Measurements from ENCODE around the gene NPIPA1. TPM values are rescaled to one million over a fixed set of nuclear protein-coding genes. Genes with fewer than 3 reads are reported as not detected.
"Not testable (repeated sequence)": the region's sequence is repeated elsewhere in the genome, so short reads cannot be mapped to it uniquely, and the experiment has no call there.

Gene NPIPA1
- total RNA-seq, 1 donor from 2014 or later = 103 TPM

DNA sequence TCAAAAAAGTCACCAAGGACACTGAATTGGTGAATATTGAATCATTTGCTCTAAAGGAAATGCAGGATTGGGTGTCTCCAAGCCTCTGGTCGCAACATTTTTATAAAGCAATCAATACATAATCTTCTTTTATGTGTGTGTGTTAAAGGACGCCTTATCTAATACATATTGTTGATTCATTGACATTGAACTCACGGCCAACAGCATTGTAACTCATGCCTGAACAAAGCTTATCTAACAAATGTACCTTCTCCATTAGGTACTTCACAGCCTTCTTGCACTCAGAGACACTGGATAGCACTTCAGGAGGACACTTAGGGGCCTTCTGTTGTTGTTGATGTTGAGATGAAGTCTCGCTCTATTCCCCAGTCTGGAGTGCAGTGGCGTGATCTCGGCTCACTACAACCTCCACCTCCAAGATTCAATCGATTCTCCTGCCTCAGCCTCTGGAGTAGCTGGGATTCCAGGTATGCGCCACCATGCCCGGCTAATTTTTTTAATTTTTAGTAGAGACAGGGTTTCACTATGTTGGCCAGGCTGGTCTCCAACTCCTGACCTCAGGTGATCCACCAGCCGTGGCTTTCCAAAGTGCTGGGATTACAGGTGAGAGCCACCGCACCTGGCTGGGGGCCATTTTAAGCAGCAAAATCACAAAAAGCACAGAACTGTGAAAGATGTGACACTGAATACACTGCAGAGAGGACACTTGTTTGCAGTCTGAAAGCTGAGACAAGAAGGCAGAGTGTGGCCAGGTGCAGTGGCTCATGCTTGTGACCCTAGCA, 24.4 kb downstream of the NPIPA1 start:
- H3K27me3 Mint-ChIP-seq (ENCODE audit: unreplicated experiment) = peaks cover 3% of the 10 kb centered on the region
- H3K4me1 Mint-ChIP-seq (ENCODE audit: unreplicated experiment) = peaks cover 12% of the 10 kb centered on the region
- H3K9me3 Mint-ChIP-seq (ENCODE audit: unreplicated experiment) = no peaks in the 10 kb centered on the region
- no peak for DNase-seq (ENCODE audit: low spot score)
- TF ChIP-seq, protein P1, sequence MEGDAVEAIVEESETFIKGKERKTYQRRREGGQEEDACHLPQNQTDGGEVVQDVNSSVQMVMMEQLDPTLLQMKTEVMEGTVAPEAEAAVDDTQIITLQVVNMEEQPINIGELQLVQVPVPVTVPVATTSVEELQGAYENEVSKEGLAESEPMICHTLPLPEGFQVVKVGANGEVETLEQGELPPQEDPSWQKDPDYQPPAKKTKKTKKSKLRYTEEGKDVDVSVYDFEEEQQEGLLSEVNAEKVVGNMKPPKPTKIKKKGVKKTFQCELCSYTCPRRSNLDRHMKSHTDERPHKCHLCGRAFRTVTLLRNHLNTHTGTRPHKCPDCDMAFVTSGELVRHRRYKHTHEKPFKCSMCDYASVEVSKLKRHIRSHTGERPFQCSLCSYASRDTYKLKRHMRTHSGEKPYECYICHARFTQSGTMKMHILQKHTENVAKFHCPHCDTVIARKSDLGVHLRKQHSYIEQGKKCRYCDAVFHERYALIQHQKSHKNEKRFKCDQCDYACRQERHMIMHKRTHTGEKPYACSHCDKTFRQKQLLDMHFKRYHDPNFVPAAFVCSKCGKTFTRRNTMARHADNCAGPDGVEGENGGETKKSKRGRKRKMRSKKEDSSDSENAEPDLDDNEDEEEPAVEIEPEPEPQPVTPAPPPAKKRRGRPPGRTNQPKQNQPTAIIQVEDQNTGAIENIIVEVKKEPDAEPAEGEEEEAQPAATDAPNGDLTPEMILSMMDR (IDR thresholded peaks at IDR 0.05; ENCODE audit: unreplicated experiment) = no peak
- H3K27ac Mint-ChIP-seq (ENCODE audit: unreplicated experiment) = no peak overlapping the region
- no peak overlapping the region for H3K4me3 Mint-ChIP-seq (ENCODE audit: unreplicated experiment)
- no peaks in the 10 kb centered on the region for H3K36me3 Mint-ChIP-seq (ENCODE audit: low read depth, unreplicated experiment)

DNA sequence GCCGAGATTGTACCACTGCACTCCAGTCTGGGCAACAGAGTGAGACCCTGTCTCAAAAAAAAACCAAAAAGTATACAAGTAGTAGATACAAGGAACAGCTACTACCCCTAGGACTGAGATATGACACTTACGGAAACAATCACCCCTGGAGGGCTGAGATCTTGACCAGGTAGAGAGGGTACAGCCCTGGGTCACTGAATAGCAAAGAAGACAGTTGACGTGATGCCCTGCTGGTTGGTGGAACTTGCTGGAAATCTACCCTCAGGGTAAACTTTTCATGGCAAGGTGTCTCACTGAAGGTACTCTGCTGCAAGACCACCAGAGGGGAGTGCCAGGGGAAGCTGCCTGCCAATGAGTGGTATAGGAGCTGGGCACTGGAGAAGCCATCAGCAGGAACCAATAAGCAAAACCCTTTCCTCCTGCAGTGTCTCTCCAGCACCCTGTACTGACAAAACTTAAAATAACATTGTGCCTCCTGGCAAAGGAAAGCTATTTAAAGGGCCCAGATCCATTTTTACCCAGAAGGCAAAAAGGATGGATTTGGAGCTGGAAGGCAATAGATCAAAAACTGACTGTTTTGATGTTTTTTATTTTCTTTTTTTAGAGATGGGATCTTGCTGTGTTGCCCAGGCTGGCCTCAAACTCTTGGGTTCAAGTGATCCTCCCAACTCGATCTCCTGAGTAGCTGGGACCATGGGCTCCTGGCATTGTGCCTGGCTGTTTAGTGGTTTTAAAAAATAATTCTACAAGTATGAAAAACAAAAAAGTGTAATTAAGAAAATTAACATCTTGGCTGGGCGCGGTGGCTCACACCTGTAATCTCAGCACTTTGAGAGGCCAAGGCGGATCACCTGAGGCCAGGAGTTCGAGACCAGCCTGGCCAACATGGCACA, 26.3 kb downstream of the NPIPA1 start:
- TF ChIP-seq, protein P1 (IDR thresholded peaks at IDR 0.05; ENCODE audit: unreplicated experiment) = no peak
- H3K36me3 Mint-ChIP-seq (ENCODE audit: low read depth, unreplicated experiment) = no peaks in the 10 kb centered on the region
- no peak overlapping the region for H3K4me3 Mint-ChIP-seq (ENCODE audit: unreplicated experiment)
- peaks cover 12% of the 10 kb centered on the region for H3K4me1 Mint-ChIP-seq (ENCODE audit: unreplicated experiment)
- H3K9me3 Mint-ChIP-seq (ENCODE audit: unreplicated experiment) = no peaks in the 10 kb centered on the region
- peaks cover 3% of the 10 kb centered on the region for H3K27me3 Mint-ChIP-seq (ENCODE audit: unreplicated experiment)
- H3K27ac Mint-ChIP-seq (ENCODE audit: unreplicated experiment) = no peak overlapping the region
- no peak for DNase-seq (ENCODE audit: low spot score)

DNA sequence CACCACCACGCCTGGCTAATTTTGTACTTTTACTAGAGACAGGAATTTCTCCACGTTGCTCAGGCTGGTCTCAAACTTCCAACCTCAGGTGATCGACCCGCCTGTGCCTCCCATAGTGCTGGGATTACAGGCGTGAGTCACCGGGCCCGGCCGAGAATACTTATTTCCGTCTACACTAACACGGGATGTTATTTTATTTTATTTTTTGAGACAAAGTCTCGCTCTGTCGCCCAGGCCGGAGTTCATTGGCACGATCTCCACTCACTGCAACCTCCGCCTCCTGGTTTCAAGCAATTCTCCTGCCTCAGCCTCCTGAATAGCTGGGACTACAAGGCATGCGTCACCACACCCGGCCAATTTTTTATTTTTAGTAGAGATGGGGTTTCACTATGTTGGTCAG, 28.1 kb downstream of the NPIPA1 start:
- peaks cover 1% of the 10 kb centered on the region for H3K27me3 Mint-ChIP-seq (ENCODE audit: unreplicated experiment)
- no peaks in the 10 kb centered on the region for H3K36me3 Mint-ChIP-seq (ENCODE audit: low read depth, unreplicated experiment)
- no peak overlapping the region for H3K27ac Mint-ChIP-seq (ENCODE audit: unreplicated experiment)
- H3K4me1 Mint-ChIP-seq (ENCODE audit: unreplicated experiment) = peaks cover 7% of the 10 kb centered on the region
- no peaks in the 10 kb centered on the region for H3K9me3 Mint-ChIP-seq (ENCODE audit: unreplicated experiment)
- no peak for DNase-seq (ENCODE audit: low spot score)
- no peak overlapping the region for H3K4me3 Mint-ChIP-seq (ENCODE audit: unreplicated experiment)
- TF ChIP-seq, protein P1 (IDR thresholded peaks at IDR 0.05; ENCODE audit: unreplicated experiment) = no peak

DNA sequence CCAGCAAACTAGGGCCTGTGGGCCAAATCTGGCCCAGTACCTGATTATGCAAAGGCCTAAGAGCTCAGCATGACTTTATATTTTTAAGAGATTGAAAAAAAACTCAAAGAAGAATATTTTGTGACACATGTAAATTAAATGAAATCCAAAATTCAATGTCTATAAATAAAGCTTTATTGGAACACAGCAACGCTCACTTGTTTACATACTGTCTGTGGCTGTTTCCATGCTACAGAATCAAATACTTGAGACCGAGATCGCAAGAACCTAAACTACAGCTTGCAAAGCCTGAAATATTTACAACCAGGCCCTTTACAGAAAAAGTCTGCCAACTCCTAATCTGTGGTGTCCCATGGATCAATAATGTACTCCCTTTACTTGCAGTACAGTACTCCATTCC, 32.6 kb downstream of the NPIPA1 start:
- DNase-seq (ENCODE audit: low spot score); H3K36me3 Mint-ChIP-seq (ENCODE audit: low read depth, unreplicated experiment); H3K4me3 Mint-ChIP-seq (ENCODE audit: unreplicated experiment); H3K27ac Mint-ChIP-seq (ENCODE audit: unreplicated experiment); H3K4me1 Mint-ChIP-seq (ENCODE audit: unreplicated experiment); H3K27me3 Mint-ChIP-seq (ENCODE audit: unreplicated experiment); H3K9me3 Mint-ChIP-seq (ENCODE audit: unreplicated experiment): not testable (repeated sequence)

DNA sequence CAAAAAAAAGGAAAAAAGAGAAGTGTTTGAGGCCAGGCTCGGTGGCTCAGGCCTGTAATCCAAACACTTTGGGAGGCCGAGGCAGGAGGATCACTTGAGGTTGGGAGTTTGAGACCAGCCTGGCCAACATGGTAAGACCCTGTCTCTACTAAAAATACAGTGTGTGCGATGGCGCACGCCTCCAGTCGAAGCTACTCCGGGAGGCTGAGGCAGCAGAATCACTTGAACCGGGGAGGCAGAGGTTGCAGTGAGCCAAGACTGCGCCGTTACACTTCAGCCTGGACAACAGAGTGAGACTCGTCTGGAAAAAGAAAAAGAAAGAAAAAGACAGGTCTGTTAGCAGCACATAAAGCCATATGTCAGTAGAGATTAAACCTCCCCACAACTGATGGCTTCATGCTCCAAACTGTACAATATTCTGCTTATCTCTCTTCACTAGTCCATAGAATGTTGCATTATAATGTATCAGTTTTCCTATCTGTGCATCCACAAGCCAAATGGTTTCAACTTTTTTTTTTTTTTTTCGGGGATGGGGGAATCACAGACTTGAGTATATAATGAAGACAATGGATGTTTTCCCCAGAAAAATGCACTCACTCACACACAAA, 34.5 kb downstream of the NPIPA1 start:
- not testable (repeated sequence) for H3K9me3 Mint-ChIP-seq (ENCODE audit: unreplicated experiment); H3K4me3 Mint-ChIP-seq (ENCODE audit: unreplicated experiment); H3K27ac Mint-ChIP-seq (ENCODE audit: unreplicated experiment); DNase-seq (ENCODE audit: low spot score); H3K36me3 Mint-ChIP-seq (ENCODE audit: low read depth, unreplicated experiment); H3K27me3 Mint-ChIP-seq (ENCODE audit: unreplicated experiment)
- peaks cover 13% of the 10 kb centered on the region for H3K4me1 Mint-ChIP-seq (ENCODE audit: unreplicated experiment)

DNA sequence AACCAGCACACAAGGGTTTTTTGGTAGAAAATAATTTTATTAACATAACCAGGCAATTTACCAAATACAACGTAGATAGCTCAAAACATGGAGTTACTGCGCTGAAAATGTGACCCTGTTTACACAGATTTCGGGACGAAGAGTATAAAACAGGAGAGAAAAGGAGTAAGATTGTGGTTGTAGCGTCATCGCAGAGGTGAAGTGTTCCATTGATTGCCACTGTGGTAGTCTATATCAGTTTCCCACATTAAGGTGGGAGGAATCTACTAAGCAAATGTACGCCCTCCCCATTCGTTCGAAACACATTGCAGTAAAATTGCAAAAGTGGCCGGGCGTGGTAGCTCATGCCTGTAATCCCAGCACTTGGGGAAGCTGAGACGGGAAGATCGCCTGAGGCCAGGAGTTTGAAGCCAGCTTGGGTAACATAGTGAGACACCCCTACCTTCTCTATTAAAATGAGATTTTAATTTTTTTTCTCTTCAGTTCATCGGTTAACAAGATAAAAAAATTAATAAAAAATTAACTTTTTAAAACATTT, 36.6 kb downstream of the NPIPA1 start:
- H3K36me3 Mint-ChIP-seq (ENCODE audit: low read depth, unreplicated experiment); H3K27ac Mint-ChIP-seq (ENCODE audit: unreplicated experiment); H3K9me3 Mint-ChIP-seq (ENCODE audit: unreplicated experiment); DNase-seq (ENCODE audit: low spot score); H3K27me3 Mint-ChIP-seq (ENCODE audit: unreplicated experiment): not testable (repeated sequence)
- Mint-ChIP-seq H3K4me3 (ENCODE audit: unreplicated experiment) (peak overlapping the region; percentile 83), H3K4me1 (ENCODE audit: unreplicated experiment) (peaks cover 13% of the 10 kb centered on the region)

DNA sequence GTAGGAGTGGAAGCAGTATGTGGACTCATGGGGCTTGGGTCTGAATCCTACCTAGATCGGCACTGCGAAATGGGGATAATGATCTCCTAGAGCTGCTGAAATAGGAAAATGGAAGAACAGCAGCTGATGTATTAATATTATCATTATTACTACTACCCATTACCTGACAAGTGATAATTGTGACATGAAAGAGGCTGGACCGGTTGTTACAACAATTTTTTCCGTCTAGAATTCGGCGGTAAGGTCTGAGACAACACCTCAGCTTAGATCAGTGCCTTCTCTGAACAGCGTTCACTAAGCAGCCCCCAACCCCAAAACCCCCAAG, 37.0 kb downstream of the NPIPA1 start:
- peaks cover 13% of the 10 kb centered on the region for H3K4me1 Mint-ChIP-seq (ENCODE audit: unreplicated experiment)
- peak overlapping the region; percentile 15 for H3K27ac Mint-ChIP-seq (ENCODE audit: unreplicated experiment)
- not testable (repeated sequence) for H3K27me3 Mint-ChIP-seq (ENCODE audit: unreplicated experiment); H3K9me3 Mint-ChIP-seq (ENCODE audit: unreplicated experiment); H3K36me3 Mint-ChIP-seq (ENCODE audit: low read depth, unreplicated experiment); DNase-seq (ENCODE audit: low spot score)
- peak overlapping the region; percentile 93 for H3K4me3 Mint-ChIP-seq (ENCODE audit: unreplicated experiment)

DNA sequence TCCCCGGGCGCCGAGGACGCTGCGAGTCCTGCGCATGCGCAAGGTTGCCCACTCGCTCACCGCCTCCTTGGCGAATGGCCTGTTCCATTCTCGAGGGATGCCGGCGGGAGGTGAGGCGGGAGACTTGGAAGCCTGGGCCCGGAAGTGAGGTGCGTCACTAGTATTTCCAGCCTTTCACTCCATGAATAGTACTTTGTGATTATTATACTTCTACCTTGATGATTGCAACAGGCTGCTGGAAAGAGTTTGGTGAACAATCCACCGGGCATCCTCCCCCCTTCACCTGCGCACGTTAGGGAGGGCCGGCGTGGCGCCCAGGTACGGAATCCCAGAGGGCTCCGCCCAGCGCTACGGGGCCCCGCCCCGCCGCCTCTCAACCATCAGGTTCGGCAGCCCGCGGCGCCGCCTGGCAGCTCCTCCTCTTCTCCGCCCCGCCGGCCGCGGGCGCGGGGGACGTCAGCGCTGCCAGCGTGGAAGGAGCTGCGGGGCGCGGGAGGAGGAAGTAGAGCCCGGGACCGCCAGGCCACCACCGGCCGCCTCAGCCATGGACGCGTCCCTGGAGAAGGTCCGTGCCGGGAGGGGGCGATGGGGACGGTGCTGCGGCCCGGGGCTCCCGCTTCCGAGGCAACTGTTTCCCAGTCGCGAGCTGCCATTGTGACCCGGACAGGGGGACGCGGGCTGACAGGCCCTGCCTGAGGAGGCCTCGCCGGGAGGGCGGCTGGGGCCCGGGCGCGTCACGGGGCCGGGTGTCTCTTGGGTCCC, 37.6 kb downstream of the NPIPA1 start, which contains the start of gene PDXDC1:
PDXDC1 (plus strand) TSS at position 371 of the 762 bp plus-strand sequence; CDS start at position 545, 174 bp downstream.
- Mint-ChIP-seq H3K4me3 (ENCODE audit: unreplicated experiment) (peak within 1 kb of the TSS; percentile 94), H3K27ac (ENCODE audit: unreplicated experiment) (peak within 1 kb of the TSS; percentile 15), H3K4me1 (ENCODE audit: unreplicated experiment) (peaks cover 13% of the 10 kb centered on the region)
- peak; percentile 90 for DNase-seq (ENCODE audit: low spot score)
- H3K36me3 Mint-ChIP-seq (ENCODE audit: low read depth, unreplicated experiment); H3K27me3 Mint-ChIP-seq (ENCODE audit: unreplicated experiment); H3K9me3 Mint-ChIP-seq (ENCODE audit: unreplicated experiment): not testable (repeated sequence)
